Right lobe of liver (tissue), 6 donors: ENCODE measurements around the gene CD2AP. TPM values are rescaled to one million over a fixed set of nuclear protein-coding genes. Genes with fewer than 3 reads are reported as not detected.

Source experiments
- ATAC-seq, 4 donors: fragments of 200-7000 bp; cut with Tn5 transposase; one replicate each; pipeline ENCODE4 v1.9.1; 2020; ENCODE audit warnings: mild to moderate bottlenecking in 4 of 4, moderate library complexity in 4 of 4
- DNase-seq, 3 donors: peaks; one replicate each; pipeline ENCODE4 v3.0.0-alpha.2; 2020
- H3K27ac ChIP-seq, 3 donors: fragments of 200-600 bp; one replicate each; pipeline ENCODE4 v1.8.0; 2022
- H3K27me3 ChIP-seq, 2 donors: fragments of 200-600 bp; one replicate each; pipeline ENCODE4 v1.8.0; 2022
- H3K36me3 ChIP-seq, 4 donors: fragments of 200-600 bp; sonication (generic) in 1 of 4; one replicate each; pipeline versions ENCODE4 v1.5.1 to v1.8.0; 2017 to 2022; ENCODE audit warnings: control low read depth in 1 of 4
- H3K4me1 ChIP-seq, 4 donors: fragments of 200-600 bp; sonication (generic) in 1 of 4; one replicate each; pipeline versions ENCODE4 v1.5.1 to v1.8.0; 2017 to 2022; ENCODE audit warnings: control low read depth in 1 of 4
- H3K4me3 ChIP-seq, 3 donors: fragments of 200-600 bp; one replicate each; pipeline ENCODE4 v1.8.0; 2022
- H3K9me3 ChIP-seq, 4 donors: fragments of 200-600 bp; sonication (generic) in 1 of 4; one replicate each; pipeline versions ENCODE4 v1.5.1 to v1.8.0; 2017 to 2022; ENCODE audit warnings: control low read depth in 1 of 4
- CTCF ChIP-seq, 4 donors: fragments of 200-600 bp in 3 of 4; fragments of 450-650 bp in 1 of 4; IDR thresholded peaks; one replicate each; pipeline versions ENCODE4 v1.5.1 to v1.8.0; 2016 to 2022; ENCODE audit warnings: antibody characterized with exemption in 4 of 4, mild to moderate bottlenecking in 2 of 4
- POLR2A ChIP-seq: fragments of 450-650 bp; IDR thresholded peaks from one replicate; pipeline ENCODE4 v1.6.1; 2017; ENCODE audit warnings: antibody characterized with exemption, mild to moderate bottlenecking
- WGBS: methylation state at CpG from one replicate; pipeline ENCODE4 v1.1.6; 2018; ENCODE audit warnings: low coverage, low lambda C conversion rate; ENCODE audit not compliant: insufficient coverage; ENCODE audit errors: missing lambda C conversion rate; 5-methylcytosine and 5-hydroxymethylcytosine counted together
- intact Hi-C, 2 donors: fragments of 100-400 bp; cut with DNase I; formaldehyde crosslinking; loops; one replicate each; pipeline versions ENCODE4 v1.11.2 to v1.14.1; 2022
- total RNA-seq, 6 experiments: library from RNA; depleted of rRNA in 2 of 6; stranded (reverse); fragments of >200 nt in 2 of 6; fragmentation: NEBNext Ultra II Directional in 3 of 6; extraction: Animal tissue kit (Norgen Biotek cat#: 25700) in 3 of 6; gene quantifications; one replicate each; pipeline versions ENCODE4 v1.1.0 to v1.2.4, GENCODE V29; 2016 to 2023
- donor health status: DM: no; HTN: yes; CAD: no.
- donor health status: DM: no; HTN: no; CAD: no.
- donor health status: DM: no; HTN: no; CAD: no.
- donor health status: DM: no; HTN: yes; CAD: no.
- donor health status: DM: no; HTN: yes; CAD: no.

Gene CD2AP
- total RNA-seq, 6 experiments from 2014 or later, result 12.0 to 24.8 (median 15.1) TPM

GRCh38 chr6:47452899-47453298 lies 24.7 kb upstream of the CD2AP start:
- no peaks in the 10 kb centered on the region for H3K36me3 ChIP-seq
- H3K27me3 ChIP-seq, result no peaks in the 10 kb centered on the region
- H3K27ac ChIP-seq, result no peak overlapping the region
- H3K4me1 ChIP-seq, result peaks cover 0 to 14% (median 2%) of the 10 kb centered on the region in 4 donors
- DNase-seq (no peak), ATAC-seq (peak in 1 of 4 donors; percentile 25)
- no peak for TF ChIP-seq CTCF (IDR thresholded peaks at IDR 0.05)
- intact Hi-C loops, result no loop called here
- WGBS, result 69% methylated on average over 2 of the region's 2 CpGs
- no peak overlapping the region for H3K4me3 ChIP-seq
- no peaks in the 10 kb centered on the region for H3K9me3 ChIP-seq

GRCh38 chr6:47453372-47453936 lies 24.1 kb upstream of the CD2AP start:
- DNase-seq (no peak), ATAC-seq (no peak)
- TF ChIP-seq CTCF (IDR thresholded peaks at IDR 0.05) (no peak), POLR2A (no peak)
- Histone ChIP-seq H3K4me1 (peaks cover 0 to 9% (median 2%) of the 10 kb centered on the region in 4 donors), H3K27me3 (no peaks in the 10 kb centered on the region), H3K4me3 (no peak overlapping the region), H3K9me3 (no peaks in the 10 kb centered on the region), H3K36me3 (no peaks in the 10 kb centered on the region), H3K27ac (no peak overlapping the region)
- intact Hi-C loops, result no loop called here
- 96% methylated on average over 4 of the region's 4 CpGs for WGBS

GRCh38 chr6:47454713-47455396 lies 22.7 kb upstream of the CD2AP start:
- TF ChIP-seq POLR2A (no peak), CTCF (IDR thresholded peaks at IDR 0.05) (no peak)
- H3K36me3 ChIP-seq, result no peaks in the 10 kb centered on the region
- H3K9me3 ChIP-seq, result no peaks in the 10 kb centered on the region
- no peak overlapping the region for H3K27ac ChIP-seq
- WGBS, result 80% methylated on average over 6 of the region's 6 CpGs
- intact Hi-C loops, result no loop called here
- no peak overlapping the region for H3K4me3 ChIP-seq
- no peak for ATAC-seq
- DNase-seq, result no peak
- no peaks in the 10 kb centered on the region for H3K27me3 ChIP-seq
- H3K4me1 ChIP-seq, result peaks cover 0 to 20% (median 4%) of the 10 kb centered on the region in 4 donors

GRCh38 chr6:47455533-47456209 lies 21.9 kb upstream of the CD2AP start:
- ATAC-seq (peak; percentile 16 to 60 (median 43)), DNase-seq (peak in 1 of 3 donors; percentile 72)
- TF ChIP-seq CTCF (IDR thresholded peaks at IDR 0.05) (no peak), POLR2A (no peak)
- Histone ChIP-seq H3K9me3 (no peaks in the 10 kb centered on the region), H3K27me3 (no peaks in the 10 kb centered on the region), H3K4me1 (peaks cover 0 to 26% (median 6%) of the 10 kb centered on the region in 4 donors), H3K27ac (no peak overlapping the region), H3K4me3 (no peak overlapping the region), H3K36me3 (no peaks in the 10 kb centered on the region)
- 84% methylated on average over 4 of the region's 4 CpGs for WGBS
- intact Hi-C loops, result no loop called here
